HG03520 (cell line): ENCODE results near the gene TSC22D2.
"Not testable (repeated sequence)": the region's sequence is repeated elsewhere in the genome, so short reads cannot be mapped to it uniquely, and the experiment has no call there.

ENCODE experiments used
- ATAC-seq: cut with Tn5 transposase; IDR thresholded peaks from one replicate; pipeline ENCODE4 v1.9.1; 2021; ENCODE audit warnings: mild to moderate bottlenecking, moderate library complexity; ENCODE audit not compliant: unreplicated experiment

Gene TSC22D2

GRCh38 chr3:150479370-150479769 lies 71.3 kb downstream of the TSC22D2 start:
- no peak for ATAC-seq

- no peak for ATAC-seq
Measured at GRCh38 chr3:150480877-150481276, 72.8 kb downstream of the TSC22D2 start.

- no peak for ATAC-seq
Measured at GRCh38 chr3:150483226-150483625, 75.1 kb downstream of the TSC22D2 start.

GRCh38 chr3:150484410-150484809 lies 76.3 kb downstream of the TSC22D2 start:
- no peak for ATAC-seq

GRCh38 chr3:150488867-150489266 lies 80.8 kb downstream of the TSC22D2 start:
- no peak for ATAC-seq

DNA sequence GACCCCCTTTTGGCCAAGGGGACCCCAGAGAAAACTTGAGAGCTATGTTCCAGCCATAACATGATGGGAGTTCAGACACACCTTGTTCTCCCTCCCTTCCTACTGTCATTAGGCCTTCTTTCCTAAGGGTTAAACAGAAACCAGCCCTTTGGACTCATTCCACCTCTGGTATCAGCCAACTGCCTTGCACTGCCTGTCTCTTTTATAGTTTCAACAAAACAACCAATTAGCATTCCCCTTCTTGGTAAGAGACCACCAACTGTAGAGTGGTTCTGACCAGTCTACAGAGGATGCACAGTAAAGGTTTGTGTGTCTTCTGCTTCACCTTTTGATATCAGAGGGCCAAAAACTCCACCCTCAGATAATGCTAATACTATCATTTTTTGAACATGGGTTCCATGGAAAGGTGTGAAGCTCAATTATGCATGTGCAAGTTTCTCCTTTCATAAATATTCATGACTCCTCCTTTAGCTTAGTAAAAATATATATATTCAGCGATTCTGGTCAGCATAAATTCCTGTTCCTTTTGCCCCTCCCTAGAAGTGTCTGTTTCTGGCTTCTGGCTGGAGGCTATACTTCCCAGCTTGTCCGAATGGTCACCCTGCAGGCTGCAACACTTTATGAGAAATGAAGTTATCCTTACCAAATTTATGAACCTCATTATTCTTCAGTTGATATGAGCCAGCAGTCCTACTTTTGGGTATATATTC lies 82.3 kb downstream of the TSC22D2 start:
- no peak for ATAC-seq

DNA sequence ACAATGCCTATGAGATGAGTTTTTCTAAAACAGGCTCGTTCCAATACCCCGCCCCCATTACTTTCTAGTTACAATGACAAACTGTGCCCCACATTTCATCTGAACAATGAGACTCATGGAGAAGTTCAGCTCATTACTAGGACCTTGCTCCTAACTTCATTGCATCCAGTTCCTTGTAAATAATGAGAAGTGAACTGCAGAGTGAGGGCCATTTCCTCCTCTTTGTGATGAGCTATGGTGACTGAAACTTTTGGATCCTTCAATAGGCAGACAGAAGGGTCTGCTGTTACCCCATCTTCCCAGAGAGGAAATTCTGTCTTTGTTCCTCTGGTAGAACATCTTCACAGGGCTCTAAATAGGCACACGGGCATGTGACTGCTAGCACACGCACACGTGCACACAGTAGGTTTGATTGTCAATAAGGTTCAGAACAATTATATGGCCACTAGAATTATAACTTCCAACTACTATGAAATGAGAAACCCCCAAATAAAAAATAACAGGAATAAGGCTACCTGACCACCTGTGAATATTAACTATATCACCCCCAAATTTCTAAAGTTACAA lies 86.4 kb downstream of the TSC22D2 start:
- no peak for ATAC-seq

DNA sequence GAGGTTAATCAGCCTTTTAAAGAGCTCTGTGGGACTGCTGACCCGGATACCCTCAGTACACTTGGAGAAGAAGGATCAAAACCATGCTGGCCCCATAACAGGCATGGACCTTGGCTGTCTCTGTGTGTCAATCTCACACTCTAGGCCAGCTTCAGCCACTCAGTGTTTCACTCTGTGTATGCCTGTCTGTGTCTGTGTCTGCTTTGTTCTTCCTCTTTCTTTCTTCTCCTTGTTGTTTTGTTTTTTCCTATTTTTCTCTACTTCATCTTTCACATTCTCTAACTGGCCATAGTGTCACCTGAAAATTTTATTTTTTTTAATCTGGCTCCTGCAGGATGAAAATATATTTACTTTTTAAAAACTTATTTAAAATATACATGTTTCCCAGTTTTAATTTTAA lies 87.1 kb downstream of the TSC22D2 start:
- ATAC-seq, result no peak

GRCh38 chr3:150495563-150496168 lies 87.6 kb downstream of the TSC22D2 start:
- ATAC-seq, result no peak

DNA sequence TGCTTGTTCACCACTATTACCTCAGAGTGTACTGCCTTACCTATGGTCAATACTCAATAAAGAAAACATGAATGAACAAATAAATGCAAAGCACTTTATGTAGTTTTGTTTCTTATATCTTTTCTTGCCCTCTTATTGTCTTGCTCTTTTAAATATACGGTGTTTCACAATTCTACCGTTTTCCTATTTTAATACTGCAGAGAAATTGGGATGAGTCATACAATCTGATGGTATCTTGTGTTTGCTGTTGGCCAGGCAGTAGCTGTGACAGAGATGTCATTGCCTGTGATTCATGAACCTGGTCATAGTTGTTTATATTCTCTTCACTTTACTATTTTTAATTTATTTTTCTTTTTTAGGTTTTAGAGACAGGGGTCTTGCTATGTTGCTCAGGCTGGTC lies 89.9 kb downstream of the TSC22D2 start:
- ATAC-seq, result no peak

DNA sequence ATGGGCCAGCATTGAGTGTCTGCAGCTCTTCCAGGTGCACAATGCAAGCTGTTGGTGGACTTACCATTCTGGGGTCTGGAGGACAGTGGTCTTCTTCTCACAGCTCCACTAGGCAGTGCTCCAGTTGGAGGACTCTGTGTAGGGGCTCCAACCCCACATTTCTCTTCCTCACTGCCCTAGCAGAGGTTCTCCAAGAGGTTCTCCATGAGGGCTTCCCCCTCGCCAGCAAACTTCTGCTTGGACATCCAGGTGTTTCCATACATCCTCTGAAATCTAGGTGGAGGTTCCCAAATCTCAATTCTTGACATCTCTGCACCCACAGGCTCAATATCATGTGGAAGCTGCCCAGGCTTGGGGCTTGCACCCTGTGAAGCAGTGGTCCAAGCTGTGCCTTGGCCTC lies 92.9 kb downstream of the TSC22D2 start:
- not testable (repeated sequence) for ATAC-seq

DNA sequence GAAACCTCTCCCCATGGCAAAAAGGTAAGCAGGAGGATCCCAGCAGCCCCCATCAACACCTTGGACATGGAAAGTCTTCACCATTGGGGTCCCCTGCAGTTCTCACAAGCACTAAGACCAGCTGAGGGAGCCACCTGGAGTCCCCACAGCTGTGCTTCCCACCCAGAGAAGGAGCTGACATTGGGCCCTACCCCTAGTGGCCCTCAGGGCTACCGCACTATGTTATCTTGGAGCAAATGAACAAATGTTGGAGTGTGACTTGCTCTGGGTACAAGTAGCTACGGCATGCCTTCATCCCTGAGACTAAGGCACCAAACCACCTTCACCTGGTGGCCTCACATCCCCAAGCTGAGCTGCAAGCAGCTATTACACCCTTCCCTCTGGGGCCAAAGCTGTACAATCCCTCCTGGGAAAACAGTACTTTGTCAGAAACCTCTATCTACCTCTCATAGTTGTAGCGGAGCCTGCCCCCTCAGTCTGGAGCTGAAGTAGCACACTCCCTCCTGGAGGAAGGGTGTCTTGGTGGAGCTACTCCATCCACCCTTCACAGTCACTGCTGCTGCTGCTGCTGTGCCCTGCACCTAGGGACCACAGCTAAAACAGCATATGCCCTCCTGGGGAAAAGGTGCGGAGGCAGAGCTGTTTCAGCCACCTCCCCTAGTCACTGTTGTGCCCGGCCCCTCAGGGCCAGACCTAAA lies 95.5 kb downstream of the TSC22D2 start:
- ATAC-seq, result no peak

- ATAC-seq, result no peak
Measured at GRCh38 chr3:150504483-150504882, 96.4 kb downstream of the TSC22D2 start.

DNA sequence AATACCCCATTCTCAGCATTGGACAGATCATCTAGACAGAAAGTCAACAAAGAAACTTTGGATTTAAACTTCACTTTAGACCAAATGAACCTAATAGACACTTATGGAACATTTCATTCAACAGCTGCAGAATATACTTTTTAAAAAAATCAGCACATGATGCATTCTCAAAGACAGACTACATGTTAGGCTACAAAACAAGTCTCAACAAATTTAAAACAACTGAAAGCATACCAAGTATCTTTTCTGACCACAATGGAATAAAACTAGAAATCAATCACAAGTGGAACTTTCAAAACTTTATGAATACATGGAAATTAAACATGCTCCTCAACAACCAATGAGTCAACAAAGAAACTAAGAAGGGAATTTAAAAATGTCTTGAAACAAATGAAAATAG lies 100.3 kb downstream of the TSC22D2 start:
- ATAC-seq, result no peak

GRCh38 chr3:150509780-150510179 lies 101.7 kb downstream of the TSC22D2 start:
- no peak for ATAC-seq

DNA sequence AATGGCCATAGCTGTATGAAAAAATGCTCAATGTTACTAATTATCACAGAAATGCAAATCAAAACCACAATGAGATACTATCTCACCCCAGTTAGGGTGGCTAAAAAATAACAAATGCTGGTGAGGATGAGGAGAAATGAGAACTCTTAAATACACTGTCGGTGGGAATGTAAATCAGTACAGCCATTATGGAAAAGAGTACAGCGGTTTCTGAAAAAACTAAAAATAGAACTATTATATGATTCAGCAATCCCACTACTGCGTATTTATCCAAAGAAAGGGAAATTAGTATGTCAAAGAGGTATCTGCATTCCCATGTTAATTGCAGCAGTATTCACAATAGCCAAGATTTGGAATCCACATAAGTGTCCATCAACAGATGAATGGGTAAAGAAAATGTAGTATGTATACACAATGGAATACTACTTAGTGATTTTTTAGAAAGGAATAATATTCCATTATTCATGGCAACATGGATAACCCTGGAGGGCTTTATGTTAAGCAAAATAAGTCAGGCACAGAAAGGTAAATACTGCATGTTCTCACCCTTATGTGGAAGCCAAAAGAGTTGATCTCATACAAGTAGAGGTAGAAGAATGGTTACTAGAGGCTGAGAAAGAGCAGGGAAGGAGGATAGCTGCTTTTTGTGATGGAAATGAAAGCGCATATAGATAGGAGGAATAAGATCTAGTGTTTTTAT lies 103.2 kb downstream of the TSC22D2 start:
- no peak for ATAC-seq

DNA sequence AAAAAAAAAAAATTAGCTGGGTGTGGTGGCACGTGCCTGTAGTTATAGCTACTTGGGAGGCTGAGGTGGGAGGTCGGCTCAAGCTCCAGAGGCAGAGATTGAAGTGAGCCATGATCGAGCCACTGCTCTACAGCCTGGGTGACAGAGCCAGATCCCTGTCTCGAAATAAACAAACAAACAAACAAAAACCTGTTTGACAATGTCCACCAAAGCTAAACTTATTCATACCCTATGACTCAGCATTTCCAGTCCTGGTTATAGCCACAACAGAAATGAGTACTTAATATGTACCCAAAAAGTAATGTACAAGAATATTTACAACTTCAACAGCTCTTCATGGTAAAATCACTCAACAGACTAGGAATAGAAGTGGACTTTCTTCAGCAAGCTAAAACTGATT lies 107.1 kb downstream of the TSC22D2 start:
- no peak for ATAC-seq
